Parathyroid adenoma (tissue), 2 donors: ENCODE results near the gene GNRHR.

Experiments
- H2AFZ ChIP-seq: fragments of 300-600 bp; sonication (generic); one replicate; pipeline ENCODE4 v1.7.0; 2017; ENCODE audit warnings: antibody characterized with exemption, mild to moderate bottlenecking
- H3K27ac ChIP-seq: fragments of 300-600 bp; sonication (generic); one replicate; pipeline ENCODE4 v1.7.0; 2017
- H3K27me3 ChIP-seq: fragments of 300-600 bp; sonication (generic); one replicate; pipeline ENCODE4 v1.7.0; 2017; ENCODE audit warnings: low read length; ENCODE audit not compliant: control insufficient read depth, insufficient read depth
- H3K36me3 ChIP-seq: fragments of 300-600 bp; sonication (generic); one replicate; pipeline ENCODE4 v1.7.0; 2017; ENCODE audit warnings: low read length; ENCODE audit not compliant: control insufficient read depth, insufficient read depth
- H3K4me1 ChIP-seq: fragments of 300-600 bp; sonication (generic); one replicate; pipeline ENCODE4 v1.7.0; 2017; ENCODE audit warnings: control low read depth
- H3K4me2 ChIP-seq: fragments of 300-600 bp; sonication (generic); one replicate; pipeline ENCODE4 v1.7.0; 2017; ENCODE audit warnings: low read length
- H3K4me3 ChIP-seq: fragments of 300-600 bp; sonication (generic); one replicate; pipeline ENCODE4 v1.7.0; 2017; ENCODE audit warnings: low read depth, low read length
- H3K79me2 ChIP-seq: fragments of 300-600 bp; sonication (generic); one replicate; pipeline ENCODE4 v1.7.0; 2017; ENCODE audit warnings: control low read depth
- H3K9ac ChIP-seq: fragments of 300-600 bp; sonication (generic); one replicate; pipeline ENCODE4 v1.7.0; 2017; ENCODE audit warnings: mild to moderate bottlenecking
- H3K9me3 ChIP-seq: fragments of 300-600 bp; sonication (generic); one replicate; pipeline ENCODE4 v1.7.0; 2017; ENCODE audit warnings: low read length; ENCODE audit not compliant: control insufficient read depth
- CTCF ChIP-seq: fragments of 300-600 bp; sonication (generic); IDR thresholded peaks from one replicate; pipeline ENCODE4 v1.7.0; 2017; ENCODE audit warnings: antibody characterized with exemption, mild to moderate bottlenecking
- donor health status: primary hyperparathyroidism.

GNRHR gene

GRCh38 chr4:67694662-67695061 is 59.5 kb downstream of the GNRHR start:
- peaks cover under 1% of the 10 kb centered on the region for H3K79me2 ChIP-seq
- no peak overlapping the region for H3K4me3 ChIP-seq
- H2AFZ ChIP-seq: no peak overlapping the region
- no peak overlapping the region for H3K9ac ChIP-seq
- no peaks in the 10 kb centered on the region for H3K9me3 ChIP-seq
- H3K27me3 ChIP-seq: no peaks in the 10 kb centered on the region
- H3K4me1 ChIP-seq: no peaks in the 10 kb centered on the region
- TF ChIP-seq CTCF: no peak
- H3K4me2 ChIP-seq: no peak overlapping the region
- H3K27ac ChIP-seq: no peak overlapping the region
- no peaks in the 10 kb centered on the region for H3K36me3 ChIP-seq

GRCh38 chr4:67691328-67691727 is 62.9 kb downstream of the GNRHR start:
- no peak for TF ChIP-seq CTCF
- no peak overlapping the region for H3K9ac ChIP-seq
- no peak overlapping the region for H2AFZ ChIP-seq
- H3K4me1 ChIP-seq: no peaks in the 10 kb centered on the region
- no peaks in the 10 kb centered on the region for H3K36me3 ChIP-seq
- H3K9me3 ChIP-seq: no peaks in the 10 kb centered on the region
- no peak overlapping the region for H3K4me2 ChIP-seq
- peaks cover 2% of the 10 kb centered on the region for H3K79me2 ChIP-seq
- no peak overlapping the region for H3K27ac ChIP-seq
- H3K27me3 ChIP-seq: no peaks in the 10 kb centered on the region
- H3K4me3 ChIP-seq: no peak overlapping the region
